Sciatic nerve (tissue), 2 donors: ENCODE data around the gene ACSL1. TPM values are rescaled to one million over a fixed set of nuclear protein-coding genes. Genes with fewer than 3 reads are reported as not detected.
A peak's percentile ranks its signal among the peaks of the same experiment; 100 is the strongest.

ENCODE experiments used
- ATAC-seq: fragments of 200-7000 bp; cut with Tn5 transposase; one replicate; pipeline ENCODE4 v1.9.1; 2020; ENCODE audit warnings: mild to moderate bottlenecking, moderate library complexity
- DNase-seq: peaks from one replicate; pipeline ENCODE4 v3.0.0-alpha.2; 2020; ENCODE audit warnings: low spot score
- intact Hi-C: fragments of 100-400 bp; cut with DNase I; formaldehyde crosslinking; loops from one replicate; pipeline ENCODE4 v1.14.2; 2022
- total RNA-seq: library from RNA; stranded (reverse); fragmentation: NEBNext Ultra II Directional; extraction: Animal tissue kit (Norgen Biotek cat#: 25700); gene quantifications from one replicate; pipeline ENCODE4 v1.2.1, GENCODE V29; 2021
- donor health status: DM: no; HTN: no; CAD: no.
- donor health status: DM: no; HTN: no; CAD: no.

ACSL1 gene
- 145 TPM for total RNA-seq

GRCh38 chr4:184825896-184826690 is at the start of gene ACSL1:
ACSL1 (minus strand) TSS chr4:184825968; CDS start chr4:184803514, 22,454 bp downstream.
- intact Hi-C loops: loop anchor here (10.0 kb wide), 1 partner anchor 81 kb away; no protein-coding TSS in a partner anchor
- peak; percentile 85 for DNase-seq
- peak; percentile 87 for ATAC-seq

- peak; percentile 86 for ATAC-seq
- DNase-seq: no peak
- intact Hi-C loops: no loop called here
These were observed 47.3 kb upstream of the ACSL1 start for GRCh38 chr4:184873054-184873453.

DNA sequence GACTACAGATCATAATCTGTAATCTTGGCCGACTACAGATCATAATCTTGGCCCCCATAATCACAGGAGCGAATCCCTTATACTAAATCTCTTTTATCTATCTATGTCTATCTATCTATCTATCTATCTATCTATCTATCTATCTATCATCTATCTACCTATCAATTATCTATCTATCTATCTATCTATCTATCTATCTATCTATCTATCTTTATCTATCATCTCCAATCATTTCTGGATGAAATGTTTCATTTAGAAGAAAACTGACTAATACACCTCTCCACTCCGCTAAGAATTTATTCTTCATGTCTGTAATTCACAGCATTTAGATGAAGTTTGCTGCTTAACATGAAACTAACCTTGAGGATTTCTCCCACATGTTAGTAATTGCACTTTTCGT is 45.0 kb upstream of the ACSL1 start:
- DNase-seq (no peak), ATAC-seq (no peak)
- intact Hi-C loops: no loop called here

DNA sequence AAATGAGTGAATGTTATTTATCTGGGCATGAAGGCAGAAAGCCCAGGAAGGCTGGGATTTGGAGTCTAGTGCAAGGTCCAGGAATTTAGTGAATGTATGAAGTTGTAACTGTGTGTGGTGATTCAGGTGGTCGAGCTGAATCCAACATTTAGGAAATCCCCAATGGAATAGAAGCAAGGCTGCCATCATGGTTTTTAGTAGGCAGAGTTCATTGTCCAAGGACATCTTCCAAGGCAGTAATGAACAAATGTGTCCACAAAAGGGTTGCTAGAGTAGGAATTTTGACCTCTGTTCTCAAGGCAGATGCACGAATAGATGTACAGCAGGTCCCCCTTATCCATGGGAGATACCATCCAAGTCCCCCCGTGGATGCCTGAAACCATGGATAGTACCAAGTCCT is 42.9 kb upstream of the ACSL1 start:
- intact Hi-C loops: no loop called here
- no peak for DNase-seq
- no peak for ATAC-seq

DNA sequence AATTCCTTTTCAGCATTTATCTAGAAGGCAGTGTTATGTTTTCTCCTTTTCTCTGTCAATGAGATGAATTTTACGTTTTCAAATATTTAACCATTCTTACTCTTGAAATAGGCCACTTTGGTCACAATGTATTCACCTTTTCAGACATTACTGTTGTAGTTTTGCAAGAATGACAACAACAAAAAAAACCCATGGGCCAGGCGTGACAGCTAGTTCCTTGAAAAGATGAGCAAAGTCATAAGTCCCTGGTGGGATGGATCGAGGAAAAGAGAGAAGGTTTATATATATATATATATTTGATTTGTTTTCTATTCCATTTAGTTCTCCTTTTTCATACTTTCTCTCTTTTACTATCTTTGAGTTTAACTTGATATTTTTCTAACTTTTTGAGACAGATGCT is 38.1 kb upstream of the ACSL1 start:
- ATAC-seq (no peak), DNase-seq (no peak)
- intact Hi-C loops: no loop called here

GRCh38 chr4:184861047-184861446 is 35.3 kb upstream of the ACSL1 start:
- peak; percentile 55 for ATAC-seq
- intact Hi-C loops: no loop called here

GRCh38 chr4:184860018-184860779 is 34.4 kb upstream of the ACSL1 start:
- intact Hi-C loops: no loop called here
- ATAC-seq: peak; percentile 53
- DNase-seq: no peak

More at GRCh38 chr4:184861047-184861446, 35.3 kb upstream of the ACSL1 start:
- DNase-seq: no peak

DNA sequence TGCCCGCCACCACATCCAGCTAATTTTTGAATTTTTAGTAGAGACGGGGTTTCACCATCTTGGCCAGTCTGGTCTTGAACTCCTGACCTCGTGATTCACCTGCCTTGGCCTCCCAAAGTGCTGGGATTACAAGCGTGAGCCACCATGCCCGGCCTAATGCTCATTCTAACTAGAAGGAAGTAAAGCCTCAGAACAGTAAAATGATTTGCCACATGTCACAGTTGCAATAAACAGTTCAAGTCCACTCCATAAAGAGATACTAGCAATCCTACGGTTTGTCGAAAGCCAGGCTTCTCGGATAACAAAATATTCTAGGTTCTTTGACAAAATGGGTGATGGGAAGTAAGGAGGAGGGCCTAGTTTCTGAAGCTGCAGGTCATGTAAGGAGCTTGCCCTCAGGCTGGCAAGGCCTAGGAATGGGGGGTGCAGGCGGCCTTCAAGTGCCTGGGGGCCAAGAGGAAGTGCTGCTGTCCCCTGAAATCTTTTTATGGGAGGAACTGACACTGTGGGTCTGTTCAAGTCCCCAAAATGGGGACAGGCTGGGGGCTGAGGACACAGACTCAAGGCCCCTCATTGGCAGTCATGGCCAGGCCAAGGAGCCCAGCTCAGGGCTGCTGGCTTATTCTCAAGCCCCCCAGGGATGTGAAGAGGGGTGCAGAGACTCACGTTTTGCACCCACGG is 31.8 kb upstream of the ACSL1 start:
- intact Hi-C loops: no loop called here
- ATAC-seq (no peak), DNase-seq (no peak)

DNA sequence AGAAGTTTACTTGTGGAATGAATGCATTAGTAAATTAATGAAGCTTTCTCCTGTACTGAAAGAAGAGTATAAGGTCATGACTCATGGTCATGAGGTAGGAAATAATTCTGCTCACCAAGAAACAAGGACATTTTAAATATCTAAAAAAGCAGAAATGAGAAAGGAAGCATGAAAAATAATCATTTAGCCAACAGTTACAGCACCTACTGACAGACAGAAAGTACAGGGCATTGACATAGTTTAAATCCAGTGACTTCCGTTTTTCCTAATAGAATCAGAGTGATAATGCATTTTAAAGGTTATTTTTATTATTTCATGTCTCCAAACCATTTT is 30.5 kb upstream of the ACSL1 start:
- DNase-seq (no peak), ATAC-seq (peak; percentile 63)
- intact Hi-C loops: no loop called here

DNA sequence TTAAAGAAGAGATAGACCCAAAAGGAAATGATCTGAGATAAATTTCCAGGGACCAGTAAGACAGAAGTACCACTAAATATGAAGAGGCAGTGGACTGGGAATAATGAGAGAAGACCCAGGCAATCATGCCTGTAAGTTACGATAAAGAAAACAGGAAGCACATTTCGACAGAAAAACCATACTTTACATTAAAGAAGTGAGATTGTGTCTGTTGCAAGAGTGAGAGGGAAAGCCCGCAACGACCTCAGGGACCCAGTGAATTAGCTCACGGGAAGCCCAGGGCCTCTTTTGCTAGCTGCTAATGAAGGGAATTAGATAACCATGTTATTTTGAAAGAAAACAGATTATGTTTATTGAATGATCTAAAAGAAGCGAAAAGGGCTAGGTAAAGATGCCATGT is 28.9 kb upstream of the ACSL1 start:
- intact Hi-C loops: no loop called here
- ATAC-seq: peak; percentile 44
- no peak for DNase-seq

- ATAC-seq (no peak), DNase-seq (no peak)
- intact Hi-C loops: no loop called here
These were observed 27.7 kb upstream of the ACSL1 start for GRCh38 chr4:184853436-184853835.

DNA sequence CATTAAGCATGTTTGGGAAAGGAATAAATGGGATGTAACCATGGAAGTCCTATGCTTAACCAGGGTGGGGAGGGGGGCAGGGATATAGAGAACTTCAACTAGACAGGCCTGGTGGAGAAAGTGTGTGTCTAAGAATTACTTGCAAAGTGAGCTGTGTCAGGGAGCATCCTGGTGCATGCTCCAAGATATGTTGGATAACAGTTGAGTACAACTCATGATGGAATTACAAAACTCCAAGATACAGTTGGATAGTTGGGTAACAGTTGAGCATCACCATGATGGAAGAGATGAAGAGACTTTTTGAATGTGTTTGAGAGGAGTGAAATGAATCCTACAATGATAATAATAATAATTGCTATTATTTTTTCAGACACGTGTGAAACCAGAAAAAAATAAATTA is 26.1 kb upstream of the ACSL1 start:
- ATAC-seq (no peak), DNase-seq (no peak)
- intact Hi-C loops: no loop called here

- peak; percentile 48 for ATAC-seq
- intact Hi-C loops: no loop called here
- DNase-seq: no peak
These were observed 25.4 kb upstream of the ACSL1 start for GRCh38 chr4:184851200-184851541.

- DNase-seq: no peak
- intact Hi-C loops: no loop called here
- ATAC-seq: no peak
These were observed 24.8 kb upstream of the ACSL1 start for GRCh38 chr4:184850431-184851199.

- ATAC-seq: no peak
- intact Hi-C loops: no loop called here
- DNase-seq: no peak
These were observed 24.2 kb upstream of the ACSL1 start for GRCh38 chr4:184850018-184850417.

GRCh38 chr4:184849185-184849584 is 23.4 kb upstream of the ACSL1 start:
- DNase-seq (no peak), ATAC-seq (no peak)
- intact Hi-C loops: no loop called here

- peak; percentile 69 for ATAC-seq
- DNase-seq: no peak
These were observed 22.7 kb upstream of the ACSL1 start for GRCh38 chr4:184848510-184848909.

DNA sequence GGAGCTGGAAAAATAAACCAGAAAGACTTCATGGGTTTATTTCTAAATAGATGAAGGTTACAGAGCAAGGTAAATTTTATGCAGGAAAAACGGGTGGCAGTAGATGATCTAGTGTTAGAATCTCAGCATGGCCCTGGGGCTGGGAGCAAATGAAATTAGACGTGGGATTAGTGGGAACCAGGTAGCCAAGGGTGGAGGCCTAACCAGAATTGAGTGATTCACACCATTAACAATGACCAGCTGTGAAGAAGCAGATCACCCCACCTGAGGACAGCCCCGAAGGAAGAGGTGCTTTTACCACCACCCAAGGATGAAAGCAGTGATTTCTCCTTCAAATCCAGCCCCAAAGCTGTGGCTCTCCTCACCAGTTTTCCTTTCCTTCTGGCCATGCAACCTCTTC is 20.8 kb upstream of the ACSL1 start:
- intact Hi-C loops: no loop called here
- no peak for ATAC-seq
- no peak for DNase-seq

More at GRCh38 chr4:184848510-184848909, 22.7 kb upstream of the ACSL1 start:
- intact Hi-C loops: no loop called here

GRCh38 chr4:184845367-184846021 is 19.7 kb upstream of the ACSL1 start:
- ATAC-seq (no peak), DNase-seq (no peak)
- intact Hi-C loops: no loop called here
